ENCODE data around the gene VEZF1. TPM values are rescaled to one million over a fixed set of nuclear protein-coding genes. Genes with fewer than 3 reads are reported as not detected.
A peak's percentile ranks its signal among the peaks of the same experiment; 100 is the strongest.

The VEZF1 gene
- total and polyA plus RNA-seq, 12 donors: 17.5 to 81.2 (median 60.7) TPM

DNA sequence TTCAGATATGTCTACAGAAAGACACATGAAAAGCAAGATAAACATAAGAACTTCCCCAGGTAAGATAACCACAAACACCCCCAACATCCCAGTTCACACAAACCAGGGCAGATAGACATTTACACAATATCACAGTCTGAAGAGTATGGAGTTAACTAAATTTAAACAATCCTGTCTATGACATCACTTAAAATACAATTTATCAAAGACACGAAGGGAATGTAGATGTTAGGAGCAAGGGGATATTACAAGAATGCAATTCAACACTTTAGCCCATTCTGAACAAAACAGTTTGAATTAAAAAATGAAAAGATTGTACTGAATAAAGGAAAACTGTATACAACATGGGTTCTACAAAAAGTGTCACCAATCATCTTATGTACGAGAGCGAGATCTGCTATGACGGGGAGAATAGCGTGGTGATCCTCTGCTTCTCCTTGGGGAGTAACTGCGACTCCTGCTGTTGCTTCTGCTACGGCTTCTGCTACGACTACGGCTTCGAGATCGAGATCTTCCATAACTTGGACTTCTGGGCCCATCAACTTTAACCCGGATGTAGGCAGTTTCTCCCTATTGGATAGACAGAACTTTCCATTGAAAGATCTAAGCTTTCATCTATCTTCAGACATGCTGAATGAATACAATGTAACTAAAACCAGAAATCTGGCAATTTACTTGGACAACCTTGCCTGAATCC is 17.1 kb upstream of the VEZF1 start:
- ATAC-seq (no peak), DNase-seq (no peak)
- no peaks in the 10 kb centered on the region for H3K9me3 ChIP-seq
- peaks cover 17 to 68% (median 54%) of the 10 kb centered on the region in 9 donors for H3K4me1 ChIP-seq
- WGBS, 2 donors: 25 to 33% methylated on average over 12 of the region's 12 CpGs
- peak overlapping the region in 9 of 10 donors; percentile 65 to 98 (median 79) for H3K4me3 ChIP-seq
- no peaks in the 10 kb centered on the region for H3K27me3 ChIP-seq
- H3K27ac ChIP-seq: peak overlapping the region in 1 of 10 donors; percentile 97
- TF ChIP-seq, protein P1, sequence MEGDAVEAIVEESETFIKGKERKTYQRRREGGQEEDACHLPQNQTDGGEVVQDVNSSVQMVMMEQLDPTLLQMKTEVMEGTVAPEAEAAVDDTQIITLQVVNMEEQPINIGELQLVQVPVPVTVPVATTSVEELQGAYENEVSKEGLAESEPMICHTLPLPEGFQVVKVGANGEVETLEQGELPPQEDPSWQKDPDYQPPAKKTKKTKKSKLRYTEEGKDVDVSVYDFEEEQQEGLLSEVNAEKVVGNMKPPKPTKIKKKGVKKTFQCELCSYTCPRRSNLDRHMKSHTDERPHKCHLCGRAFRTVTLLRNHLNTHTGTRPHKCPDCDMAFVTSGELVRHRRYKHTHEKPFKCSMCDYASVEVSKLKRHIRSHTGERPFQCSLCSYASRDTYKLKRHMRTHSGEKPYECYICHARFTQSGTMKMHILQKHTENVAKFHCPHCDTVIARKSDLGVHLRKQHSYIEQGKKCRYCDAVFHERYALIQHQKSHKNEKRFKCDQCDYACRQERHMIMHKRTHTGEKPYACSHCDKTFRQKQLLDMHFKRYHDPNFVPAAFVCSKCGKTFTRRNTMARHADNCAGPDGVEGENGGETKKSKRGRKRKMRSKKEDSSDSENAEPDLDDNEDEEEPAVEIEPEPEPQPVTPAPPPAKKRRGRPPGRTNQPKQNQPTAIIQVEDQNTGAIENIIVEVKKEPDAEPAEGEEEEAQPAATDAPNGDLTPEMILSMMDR (IDR thresholded peaks at IDR 0.05): no peak
- peaks cover 0 to 59% (median 27%) of the 10 kb centered on the region in 9 donors for H3K36me3 ChIP-seq
- intact Hi-C loops (cut with DNase I): loop anchor here in 7 of 10 donors (5.0 to 10.0 kb wide), 4 partner anchors 77 to 110 kb away; partner anchors contain the start of gene DYNLL2 (in 3 of the 7)

DNA sequence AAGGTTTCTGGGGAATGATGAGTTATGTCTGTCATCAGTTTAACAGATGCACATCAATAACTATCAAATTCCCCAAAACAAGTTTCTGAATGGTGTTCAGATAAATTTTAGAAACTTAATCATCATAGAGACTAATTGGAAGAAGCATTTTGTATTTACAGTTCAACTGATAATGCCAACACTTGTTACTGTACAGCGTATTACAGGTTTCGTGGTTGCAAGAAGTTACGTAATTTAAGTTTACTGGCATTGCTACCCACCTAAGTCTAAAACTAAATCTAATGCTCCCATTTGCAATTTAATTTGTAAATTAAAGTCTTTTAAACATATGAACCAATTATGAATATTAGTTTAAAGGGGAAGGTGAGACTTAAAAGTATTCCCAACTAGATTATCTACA is 16.0 kb upstream of the VEZF1 start:
- Histone ChIP-seq H3K9me3 (no peaks in the 10 kb centered on the region), H3K4me1 (peaks cover 17 to 79% (median 54%) of the 10 kb centered on the region in 9 donors), H3K4me3 (peak overlapping the region in 1 of 10 donors; percentile 98), H3K36me3 (peaks cover 0 to 69% (median 29%) of the 10 kb centered on the region in 9 donors), H3K27ac (no peak overlapping the region), H3K27me3 (no peaks in the 10 kb centered on the region)
- DNase-seq: no peak
- TF ChIP-seq, protein P1 (IDR thresholded peaks at IDR 0.05): no peak
- WGBS, 2 donors: 59 to 64% methylated on average over 3 of the region's 3 CpGs
- no peak for ATAC-seq
- intact Hi-C loops (cut with DNase I): loop anchor here in 2 of 10 donors (10.0 kb wide), 1 partner anchor 111 kb away; no protein-coding TSS in a partner anchor

DNA sequence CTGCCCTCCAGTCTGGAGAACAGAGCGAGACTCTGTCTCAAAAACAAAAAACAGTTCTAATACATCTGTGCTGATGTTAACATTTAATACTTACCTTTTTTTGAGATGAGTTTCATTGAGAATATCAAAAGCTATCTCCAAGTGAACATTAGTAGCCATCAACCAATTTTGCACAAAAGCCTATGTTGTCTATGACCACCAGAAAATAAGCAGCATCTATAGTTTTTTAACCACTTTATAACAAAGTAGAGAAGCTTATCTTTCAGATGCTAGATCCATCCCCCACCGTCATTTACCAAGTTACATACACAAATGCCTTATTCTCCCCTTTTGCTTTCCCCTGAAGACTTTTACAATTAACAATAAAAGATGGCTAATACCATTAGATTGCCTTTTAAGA is 14.9 kb upstream of the VEZF1 start:
- H3K4me3 ChIP-seq: no peak overlapping the region
- H3K9me3 ChIP-seq: no peaks in the 10 kb centered on the region
- peaks cover 0 to 80% (median 31%) of the 10 kb centered on the region in 9 donors for H3K36me3 ChIP-seq
- 80 to 88% methylated on average over 2 of the region's 2 CpGs for WGBS, 2 donors
- no peak for DNase-seq
- TF ChIP-seq, protein P1 (IDR thresholded peaks at IDR 0.05): no peak
- intact Hi-C loops (cut with DNase I): loop anchor here in 2 of 10 donors (10.0 kb wide), 1 partner anchor 112 kb away; no protein-coding TSS in a partner anchor
- H3K27me3 ChIP-seq: no peaks in the 10 kb centered on the region
- no peak overlapping the region for H3K27ac ChIP-seq
- H3K4me1 ChIP-seq: peaks cover 17 to 74% (median 49%) of the 10 kb centered on the region in 9 donors
- no peak for ATAC-seq

DNA sequence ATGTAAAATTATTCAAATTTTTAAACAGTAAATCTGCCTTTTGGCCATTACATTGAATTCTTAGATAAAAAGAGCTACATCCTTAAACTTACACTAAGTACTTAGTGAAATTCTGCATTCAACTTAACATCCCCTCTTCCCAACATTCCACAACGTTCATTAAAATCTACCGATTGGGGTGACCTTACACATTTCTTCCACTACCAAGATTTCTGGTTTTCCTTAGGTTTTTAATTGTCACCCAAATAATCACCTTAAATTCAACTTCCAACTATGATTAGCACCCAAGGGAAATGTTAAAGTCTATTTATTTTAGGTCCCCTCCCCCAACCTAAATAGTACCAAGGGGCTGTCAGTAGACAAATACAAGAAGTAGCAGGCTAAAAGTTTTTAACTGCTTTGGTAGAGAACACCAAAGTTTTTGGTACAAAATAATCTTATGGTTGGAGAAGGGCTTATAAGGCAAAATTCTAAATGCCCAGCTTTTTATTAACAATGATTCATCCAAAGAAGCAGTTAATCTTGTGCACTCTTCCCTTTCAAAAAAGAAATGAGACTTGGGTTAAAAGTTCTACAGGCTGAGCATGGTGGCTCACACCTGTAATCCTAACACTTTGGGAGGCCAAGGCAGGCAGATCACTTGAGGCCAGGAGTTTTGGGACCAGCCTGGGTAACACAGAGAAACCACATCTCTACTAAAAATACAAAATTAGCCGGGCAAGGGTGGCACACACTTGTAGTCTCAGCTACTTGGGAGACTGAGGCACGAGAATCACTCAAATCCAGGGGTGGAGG is 14.3 kb upstream of the VEZF1 start:
- ATAC-seq (no peak), DNase-seq (no peak)
- TF ChIP-seq, protein P1 (IDR thresholded peaks at IDR 0.05): no peak
- intact Hi-C loops (cut with DNase I): loop anchor here in 2 of 10 donors (10.0 kb wide), 1 partner anchor 112 kb away; no protein-coding TSS in a partner anchor
- H3K4me1 ChIP-seq: peaks cover 17 to 72% (median 46%) of the 10 kb centered on the region in 9 donors
- no peaks in the 10 kb centered on the region for H3K9me3 ChIP-seq
- H3K27ac ChIP-seq: no peak overlapping the region
- H3K4me3 ChIP-seq: no peak overlapping the region
- 70 to 76% methylated on average over 4 of the region's 4 CpGs for WGBS, 2 donors
- no peaks in the 10 kb centered on the region for H3K27me3 ChIP-seq
- peaks cover 0 to 86% (median 35%) of the 10 kb centered on the region in 9 donors for H3K36me3 ChIP-seq
